Endothelial cell of umbilical vein (primary cell): ENCODE measurements around the gene NCK2. TPM values are rescaled to one million over a fixed set of nuclear protein-coding genes. Genes with fewer than 3 reads are reported as not detected.

Source experiments
- BruUV-seq: library from RNA; stranded (reverse); fragments of 400-500 nt; replicated peaks from 2 replicates; lab custom pipeline; 2021; lab: Mats Ljungman, UMichigan
- CTCF ChIA-PET: fragments of 300-600, 350-600 bp; sonication (Branson Sonifier 250); formaldehyde crosslinking; loops from one replicate; lab custom pipeline; 2021; ENCODE audit warnings: antibody characterized with exemption, inconsistent platforms; lab: Charles Lee
- POLR2A ChIA-PET: fragments of 300-600, 350-600 bp; sonication (Branson Sonifier 250); formaldehyde crosslinking; loops from one replicate; lab custom pipeline; 2021; ENCODE audit warnings: antibody characterized with exemption, inconsistent platforms; lab: Charles Lee
- DNase-seq: peaks from one replicate; pipeline ENCODE4 v3.0.0-alpha.2; 2011; ENCODE audit warnings: low read depth, low spot score
- FAIRE-seq: peaks from 2 replicates; lab custom pipeline; 2011; peaks lifted over from hg19 to GRCh38; lab: Jason Lieb, UNC
- H2AFZ ChIP-seq: 2 replicates; pipeline ENCODE4 v1.6.0; 2012; ENCODE audit warnings: low read depth, low read length, control low read depth, inconsistent platforms
- H3K27ac ChIP-seq: 2 replicates; pipeline ENCODE4 v1.5.1; 2011; ENCODE audit warnings: low read depth, mild to moderate bottlenecking, control low read depth, low read length, moderate library complexity; ENCODE audit not compliant: insufficient read depth
- H3K27me3 ChIP-seq, 2 experiments: 2 replicates each; pipeline versions ENCODE4 v1.6.0 to v1.6.1; 2011; ENCODE audit warnings: low read length in 2 of 2, mixed read lengths in 1 of 2; ENCODE audit not compliant: control insufficient read depth in 2 of 2, insufficient read depth in 2 of 2
- H3K36me3 ChIP-seq, 2 experiments: 2 replicates in 1 of 2; 3 replicates in 1 of 2; pipeline ENCODE4 v1.5.1; 2011; ENCODE audit warnings: low read length in 2 of 2, mild to moderate bottlenecking in 1 of 2, moderate library complexity in 1 of 2; ENCODE audit not compliant: control insufficient read depth in 2 of 2, insufficient read depth in 2 of 2; ENCODE audit errors: extremely low read depth in 1 of 2
- H3K4me1 ChIP-seq: 3 replicates; pipeline ENCODE4 v1.5.1; 2011; ENCODE audit warnings: mild to moderate bottlenecking, low read length; ENCODE audit not compliant: control insufficient read depth, insufficient read depth; ENCODE audit errors: extremely low read depth
- H3K4me2 ChIP-seq: 2 replicates; pipeline ENCODE4 v1.6.1; 2011; ENCODE audit warnings: low read length, control low read depth, mixed read lengths; ENCODE audit not compliant: insufficient read depth
- H3K4me3 ChIP-seq, 3 experiments: fragments of 200-600 bp in 1 of 3; sonication (generic), shearing (Covaris generic) in 1 of 3; replicated peaks in 1 of 3; 2 replicates each; pipeline ENCODE4 v1.5.1; 2011 to 2016; ENCODE audit warnings: control low read depth in 3 of 3, low read length in 3 of 3, mild to moderate bottlenecking in 2 of 3, inconsistent platforms in 1 of 3, low read depth in 1 of 3, moderate library complexity in 1 of 3; ENCODE audit not compliant: insufficient read depth in 1 of 3
- H3K79me2 ChIP-seq: 2 replicates; pipeline ENCODE4 v1.6.0; 2012; ENCODE audit warnings: low read length, inconsistent platforms; ENCODE audit not compliant: control insufficient read depth, insufficient read depth
- H3K9ac ChIP-seq: replicated peaks from 2 replicates; pipeline ENCODE3; 2011; ENCODE audit warnings: low read length, control low read depth; ENCODE audit not compliant: insufficient read depth; ENCODE audit errors: extremely low read depth
- H3K9me1 ChIP-seq: replicated peaks from 3 replicates; pipeline ENCODE4 v1.6.0; 2011; ENCODE audit warnings: mild to moderate bottlenecking, low read length; ENCODE audit not compliant: control insufficient read depth, insufficient read depth; ENCODE audit errors: extremely low read depth
- H3K9me3 ChIP-seq: replicated peaks from 2 replicates; pipeline ENCODE4 v1.5.1; 2012; ENCODE audit warnings: low read length, inconsistent platforms; ENCODE audit not compliant: control insufficient read depth, insufficient read depth
- H4K20me1 ChIP-seq: replicated peaks from 2 replicates; pipeline ENCODE3; 2011; ENCODE audit warnings: mild to moderate bottlenecking, low read length; ENCODE audit not compliant: control insufficient read depth, insufficient read depth; ENCODE audit errors: extremely low read depth
- EZH2 ChIP-seq: IDR thresholded peaks from 2 replicates; pipeline ENCODE4 v1.6.1; 2012; ENCODE audit warnings: borderline replicate concordance, low read depth, mild to moderate bottlenecking, moderate library complexity, low read length, inconsistent platforms; ENCODE audit not compliant: severe bottlenecking
- FOS ChIP-seq: IDR thresholded peaks from 2 replicates; pipeline ENCODE4 v1.6.1; 2011; ENCODE audit warnings: mild to moderate bottlenecking, low read length, moderate library complexity, borderline replicate concordance; ENCODE audit not compliant: insufficient read depth
- GATA2 ChIP-seq: IDR thresholded peaks from 2 replicates; pipeline ENCODE4 v1.7.0; 2011; ENCODE audit warnings: low read depth, mild to moderate bottlenecking, moderate library complexity, mixed read lengths, low read length; ENCODE audit not compliant: insufficient read length, insufficient read depth
- JUN ChIP-seq: IDR thresholded peaks from 2 replicates; pipeline ENCODE4 v1.6.1; 2011; ENCODE audit warnings: borderline replicate concordance, low read depth; ENCODE audit not compliant: insufficient read length, insufficient read depth
- MAX ChIP-seq: IDR thresholded peaks from 2 replicates; pipeline ENCODE4 v1.6.1; 2011; ENCODE audit not compliant: insufficient read depth, insufficient read length
- MYC ChIP-seq: IDR thresholded peaks from one replicate; pipeline ENCODE4 v1.6.1; 2011; ENCODE audit warnings: mild to moderate bottlenecking, low read depth, low read length
- POLR2A ChIP-seq: IDR thresholded peaks from 2 replicates; pipeline ENCODE4 v1.6.1; 2012; ENCODE audit warnings: low read depth, mild to moderate bottlenecking, control low read depth, low read length
- POLR2AphosphoS5 ChIP-seq: IDR thresholded peaks from 2 replicates; pipeline ENCODE4 v1.6.1; 2012; ENCODE audit warnings: low read depth, mild to moderate bottlenecking, control low read depth, low read length, moderate library complexity; ENCODE audit not compliant: insufficient read depth
- dilution Hi-C: fragments of 300-500 bp; cut with MboI; formaldehyde crosslinking; loops from one replicate; pipeline ENCODE4 v1.15.0; 2019; ENCODE audit warnings: low sequenced_read_pairs; ENCODE audit not compliant: extremely low pct_ligation_motif_present
- intact Hi-C: fragments of 100-400 bp; cut with micrococcal nuclease; formaldehyde crosslinking; loops from one replicate; pipeline ENCODE4 v1.10.0; 2022
- polyA plus RNA-seq, 4 experiments: library from polyadenylated mRNA; depleted of rRNA in 3 of 4; stranded (reverse) in 3 of 4; unstranded in 1 of 4; fragments of >200 nt; gene quantifications; 2 replicates each; pipeline versions ENCODE4 v1.2.1 to v1.2.3, GENCODE V29; 2011 to 2012; ENCODE audit warnings: missing spikeins in 1 of 4
- total RNA-seq: library from RNA; stranded (reverse); gene quantifications from 2 replicates; pipeline ENCODE4 v1.2.3, GENCODE V29; 2021
- TF ChIP-seq, protein P1 (sequence below), 2 donors: IDR thresholded peaks; 1 replicate in 1 of 2; 2 replicates in 1 of 2; pipeline ENCODE4 v1.5.1; 2011; ENCODE audit warnings: low read length in 2 of 2, mild to moderate bottlenecking in 2 of 2, moderate library complexity in 2 of 2, control low read depth in 1 of 2, inconsistent platforms in 1 of 2, low read depth in 1 of 2; ENCODE audit not compliant: insufficient read depth in 1 of 2; ENCODE audit errors: extremely low read depth in 1 of 2

The NCK2 gene
- total and polyA plus RNA-seq, 2 donors (not counting 3 experiments of a cell fraction or from before 2014, with no cell fraction given), result 23.8 to 39.1 TPM

GRCh38 chr2:105754011-105754410, 9.3 kb downstream of the NCK2 start:
- peaks cover 2% of the 10 kb centered on the region for H4K20me1 ChIP-seq
- DNase-seq (no peak), FAIRE-seq (peak; percentile 26)
- no peak overlapping the region for H3K4me2 ChIP-seq
- H3K9me1 ChIP-seq, result no peaks in the 10 kb centered on the region
- no peak overlapping the region for H3K4me3 ChIP-seq
- dilution Hi-C loops, result no loop called here
- no peak overlapping the region for H3K9ac ChIP-seq
- H3K79me2 ChIP-seq, result peaks cover 78% of the 10 kb centered on the region
- no peak for TF ChIP-seq MYC
- no peak for TF ChIP-seq POLR2A
- TF ChIP-seq POLR2AphosphoS5, result no peak
- no peak for TF ChIP-seq JUN
- no peak for TF ChIP-seq GATA2
- TF ChIP-seq EZH2, result no peak
- no peak for TF ChIP-seq FOS
- TF ChIP-seq, protein P1, sequence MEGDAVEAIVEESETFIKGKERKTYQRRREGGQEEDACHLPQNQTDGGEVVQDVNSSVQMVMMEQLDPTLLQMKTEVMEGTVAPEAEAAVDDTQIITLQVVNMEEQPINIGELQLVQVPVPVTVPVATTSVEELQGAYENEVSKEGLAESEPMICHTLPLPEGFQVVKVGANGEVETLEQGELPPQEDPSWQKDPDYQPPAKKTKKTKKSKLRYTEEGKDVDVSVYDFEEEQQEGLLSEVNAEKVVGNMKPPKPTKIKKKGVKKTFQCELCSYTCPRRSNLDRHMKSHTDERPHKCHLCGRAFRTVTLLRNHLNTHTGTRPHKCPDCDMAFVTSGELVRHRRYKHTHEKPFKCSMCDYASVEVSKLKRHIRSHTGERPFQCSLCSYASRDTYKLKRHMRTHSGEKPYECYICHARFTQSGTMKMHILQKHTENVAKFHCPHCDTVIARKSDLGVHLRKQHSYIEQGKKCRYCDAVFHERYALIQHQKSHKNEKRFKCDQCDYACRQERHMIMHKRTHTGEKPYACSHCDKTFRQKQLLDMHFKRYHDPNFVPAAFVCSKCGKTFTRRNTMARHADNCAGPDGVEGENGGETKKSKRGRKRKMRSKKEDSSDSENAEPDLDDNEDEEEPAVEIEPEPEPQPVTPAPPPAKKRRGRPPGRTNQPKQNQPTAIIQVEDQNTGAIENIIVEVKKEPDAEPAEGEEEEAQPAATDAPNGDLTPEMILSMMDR (IDR thresholded peaks at IDR 0.05; ENCODE audit: extremely low read depth in 1 of 2, insufficient read depth in 1 of 2, low read depth in 1 of 2, low read length in 2 of 2), result no peak
- TF ChIP-seq MAX, result no peak
- intact Hi-C loops, result no loop called here
- no TSS peak for BruUV-seq
- peaks cover 6% of the 10 kb centered on the region for H3K4me1 ChIP-seq
- H3K27ac ChIP-seq, result no peak overlapping the region
- POLR2A ChIA-PET, result no interaction called here
- H3K9me3 ChIP-seq, result no peaks in the 10 kb centered on the region
- H2AFZ ChIP-seq, result no peak overlapping the region
- H3K27me3 ChIP-seq, result no peaks in the 10 kb centered on the region
- CTCF ChIA-PET, result interaction anchor here (1.1 kb wide), 1 partner anchor 8 kb away, joined by 3 read pairs; no protein-coding TSS in a partner anchor
- no peaks in the 10 kb centered on the region for H3K36me3 ChIP-seq
